Stomach (tissue), 4 donors: Measurements from ENCODE around the gene ZNF175.

Source experiments
- CTCF ChIP-seq, 7 experiments: fragments of 450-650 bp in 4 of 7; fragments of 200-600 bp in 3 of 7; sonication (generic) in 3 of 7; IDR thresholded peaks; one replicate each; pipeline ENCODE4 v1.5.1; 2016 to 2019; ENCODE audit warnings: antibody characterized with exemption in 7 of 7, control low read depth in 2 of 7, mild to moderate bottlenecking in 1 of 7
- EP300 ChIP-seq: sonication (generic); formaldehyde crosslinking; IDR thresholded peaks from one replicate; pipeline ENCODE4 v1.6.1; 2017; ENCODE audit warnings: antibody characterized with exemption
- POLR2A ChIP-seq, 4 donors: fragments of 450-650 bp; IDR thresholded peaks; one replicate each; pipeline ENCODE4 v1.6.1; 2016; ENCODE audit warnings: antibody characterized with exemption in 4 of 4, control low read depth in 2 of 4, mild to moderate bottlenecking in 1 of 4, moderate library complexity in 1 of 4
- POLR2AphosphoS5 ChIP-seq, 3 donors: sonication (generic); formaldehyde crosslinking; IDR thresholded peaks; one replicate each; pipeline ENCODE4 v1.6.1; 2016; ENCODE audit warnings: antibody characterized with exemption in 3 of 3

GRCh38 chr19:51639916-51640315 lies 68.8 kb downstream of the ZNF175 start:
- TF ChIP-seq POLR2A (IDR thresholded peaks at IDR 0.05) (no peak), CTCF (IDR thresholded peaks at IDR 0.05) (no peak), EP300 (no peak), POLR2AphosphoS5 (IDR thresholded peaks at IDR 0.05) (no peak)
